Stomach (tissue), 4 donors: Measurements from ENCODE around the gene KDM8.

Experiments
- CTCF ChIP-seq, 7 experiments: fragments of 450-650 bp in 4 of 7; fragments of 200-600 bp in 3 of 7; sonication (generic) in 3 of 7; IDR thresholded peaks; one replicate each; pipeline ENCODE4 v1.5.1; 2016 to 2019; ENCODE audit warnings: antibody characterized with exemption in 7 of 7, control low read depth in 2 of 7, mild to moderate bottlenecking in 1 of 7
- POLR2A ChIP-seq, 4 donors: fragments of 450-650 bp; IDR thresholded peaks; one replicate each; pipeline ENCODE4 v1.6.1; 2016; ENCODE audit warnings: antibody characterized with exemption in 4 of 4, control low read depth in 2 of 4, mild to moderate bottlenecking in 1 of 4, moderate library complexity in 1 of 4
- POLR2AphosphoS5 ChIP-seq, 3 donors: sonication (generic); formaldehyde crosslinking; IDR thresholded peaks; one replicate each; pipeline ENCODE4 v1.6.1; 2016; ENCODE audit warnings: antibody characterized with exemption in 3 of 3

DNA sequence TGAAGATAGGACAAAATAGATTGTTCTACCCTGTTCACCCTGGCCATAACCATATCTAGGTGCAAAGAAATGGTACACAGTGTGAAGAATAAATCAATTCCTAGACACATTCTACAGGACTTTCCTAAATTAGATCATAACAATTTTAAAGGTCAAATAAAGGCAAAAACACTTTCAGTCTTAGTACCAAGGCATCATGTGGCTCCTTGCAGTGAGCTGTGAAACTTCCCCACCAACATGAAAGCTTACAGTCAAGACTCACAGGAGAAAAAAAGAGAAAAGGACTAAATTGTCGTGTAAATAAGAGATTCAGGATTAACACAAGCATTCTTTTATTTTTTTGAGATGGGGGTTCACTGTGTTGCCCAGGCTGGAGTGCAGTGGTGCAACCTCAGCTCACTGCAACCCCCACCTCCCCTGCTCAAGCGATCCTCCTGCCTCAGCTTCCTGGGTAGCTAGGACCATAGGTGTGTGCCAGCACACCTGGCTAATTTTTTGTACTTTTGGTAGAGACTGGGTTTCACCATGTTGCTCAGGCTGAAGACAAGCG is 51.0 kb downstream of the KDM8 start:
- TF ChIP-seq CTCF (IDR thresholded peaks at IDR 0.05) (no peak), POLR2AphosphoS5 (IDR thresholded peaks at IDR 0.05) (peak in 2 of 3 donors; percentile 51 to 77), POLR2A (IDR thresholded peaks at IDR 0.05) (no peak)
